IPS-20b (cell line): ENCODE results near the gene DPYD.

Experiments used
- H3K27ac ChIP-seq: one replicate; pipeline ENCODE4 v1.5.1; 2013; ENCODE audit warnings: low read length
- H3K27me3 ChIP-seq: 2 replicates; pipeline ENCODE4 v1.6.1; 2013; ENCODE audit warnings: mild to moderate bottlenecking, low read length, inconsistent platforms; ENCODE audit not compliant: insufficient read depth
- H3K36me3 ChIP-seq: 2 replicates; pipeline ENCODE4 v1.6.1; 2013; ENCODE audit warnings: low read depth, mild to moderate bottlenecking, inconsistent platforms, low read length, moderate library complexity; ENCODE audit not compliant: insufficient read depth
- H3K4me1 ChIP-seq: 2 replicates; pipeline ENCODE4 v1.6.1; 2013; ENCODE audit warnings: mild to moderate bottlenecking, control low read depth, inconsistent platforms, low read length, moderate library complexity; ENCODE audit not compliant: insufficient read depth
- H3K4me3 ChIP-seq: 2 replicates; pipeline ENCODE4 v1.5.1; 2013; ENCODE audit warnings: mild to moderate bottlenecking, low read length, inconsistent platforms
- H3K9ac ChIP-seq: 2 replicates; pipeline ENCODE4 v1.6.1; 2013; ENCODE audit warnings: low read depth, mild to moderate bottlenecking, inconsistent platforms, low read length, moderate library complexity
- H3K9me3 ChIP-seq: 2 replicates; pipeline ENCODE4 v1.6.1; 2013; ENCODE audit warnings: mild to moderate bottlenecking, low read depth, low read length, inconsistent platforms; ENCODE audit not compliant: insufficient read depth

Gene DPYD

DNA sequence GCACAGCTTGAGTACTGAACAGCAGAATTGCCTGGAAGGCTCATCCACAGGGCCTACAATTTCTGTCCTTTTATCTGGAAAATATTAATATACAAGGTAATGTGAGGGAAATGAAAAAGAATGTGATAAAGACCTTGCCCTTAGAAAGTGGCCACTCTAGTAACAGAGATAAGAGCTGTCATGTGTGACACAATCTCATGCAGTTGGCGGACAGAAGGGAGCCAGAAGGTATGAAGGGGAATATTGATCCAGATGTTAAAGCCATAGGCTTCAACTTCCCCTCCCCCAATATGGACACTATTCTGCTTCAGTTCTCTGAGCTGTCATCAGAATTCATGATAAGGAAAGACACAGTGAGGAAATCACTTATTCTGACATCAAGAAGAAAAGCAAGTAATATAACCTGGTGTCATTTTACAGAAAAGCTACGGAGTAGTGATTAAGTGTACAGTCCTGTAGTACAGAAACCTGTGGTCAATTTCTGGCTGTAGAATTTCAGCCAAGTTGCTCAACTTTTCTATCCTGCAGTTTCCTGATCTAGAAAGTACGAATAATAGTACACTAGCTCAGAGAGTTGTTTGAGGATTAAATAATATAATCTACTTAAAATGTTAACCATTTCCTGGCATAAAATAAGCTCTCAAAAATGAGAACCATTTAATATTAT, 572.1 kb downstream of the DPYD start:
- H3K27ac ChIP-seq: no peak overlapping the region

DNA sequence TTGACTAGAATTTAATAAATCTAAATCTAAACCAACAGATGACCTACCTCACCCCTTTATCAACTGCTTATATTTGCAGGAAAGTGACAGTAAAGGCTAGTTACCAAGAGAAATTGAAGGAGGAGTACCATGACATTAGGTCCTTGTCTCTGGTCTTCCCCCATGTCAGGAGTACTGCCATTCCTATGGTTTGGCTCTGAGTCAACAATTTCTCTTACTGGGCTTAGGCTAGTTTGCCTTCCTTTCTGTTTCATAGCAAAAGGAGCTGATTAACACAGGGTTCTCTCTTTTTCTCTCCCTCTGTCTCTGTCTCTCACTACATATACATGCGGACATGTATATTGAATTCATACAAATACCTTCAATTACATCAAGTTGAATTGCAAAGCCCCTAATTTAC, 579.9 kb downstream of the DPYD start:
- Histone ChIP-seq H3K4me3 (no peak overlapping the region), H3K9ac (no peak overlapping the region), H3K27me3 (no peaks in the 10 kb centered on the region), H3K36me3 (no peaks in the 10 kb centered on the region), H3K9me3 (no peaks in the 10 kb centered on the region), H3K4me1 (no peaks in the 10 kb centered on the region), H3K27ac (no peak overlapping the region)

More for the DNA sequence above, 572.1 kb downstream of the DPYD start:
- Histone ChIP-seq H3K4me3 (no peak overlapping the region), H3K4me1 (0 out of 2 replicates have a peak, but pooled peaks cover 3% of the 10 kb centered on the region), H3K36me3 (no peaks in the 10 kb centered on the region), H3K9ac (no peak overlapping the region), H3K27me3 (no peaks in the 10 kb centered on the region), H3K9me3 (no peaks in the 10 kb centered on the region)

DNA sequence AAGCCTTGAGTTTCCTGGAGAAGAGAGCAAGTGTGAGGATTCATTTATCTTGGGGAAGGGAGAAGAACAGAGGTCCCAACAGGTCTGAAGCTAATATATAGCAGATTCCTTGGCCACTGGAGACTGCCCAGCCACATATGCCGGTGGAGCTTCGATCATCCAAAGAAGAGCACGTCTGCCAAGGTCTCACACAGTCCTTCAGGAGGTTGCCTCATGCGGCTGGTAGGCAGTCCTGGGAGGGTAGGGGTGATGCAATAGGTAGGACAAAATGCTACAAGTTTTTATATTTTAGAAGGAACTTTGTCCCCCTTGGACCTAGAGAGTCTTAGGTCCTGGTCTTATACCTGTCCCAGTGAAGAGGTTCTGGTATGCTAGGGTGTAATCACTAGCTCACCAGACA, 582.5 kb downstream of the DPYD start:
- no peak overlapping the region for H3K27ac ChIP-seq
- H3K4me3 ChIP-seq: no peak overlapping the region
- H3K27me3 ChIP-seq: no peaks in the 10 kb centered on the region
- H3K36me3 ChIP-seq: no peaks in the 10 kb centered on the region
- H3K4me1 ChIP-seq: no peaks in the 10 kb centered on the region
- no peaks in the 10 kb centered on the region for H3K9me3 ChIP-seq
- H3K9ac ChIP-seq: no peak overlapping the region

DNA sequence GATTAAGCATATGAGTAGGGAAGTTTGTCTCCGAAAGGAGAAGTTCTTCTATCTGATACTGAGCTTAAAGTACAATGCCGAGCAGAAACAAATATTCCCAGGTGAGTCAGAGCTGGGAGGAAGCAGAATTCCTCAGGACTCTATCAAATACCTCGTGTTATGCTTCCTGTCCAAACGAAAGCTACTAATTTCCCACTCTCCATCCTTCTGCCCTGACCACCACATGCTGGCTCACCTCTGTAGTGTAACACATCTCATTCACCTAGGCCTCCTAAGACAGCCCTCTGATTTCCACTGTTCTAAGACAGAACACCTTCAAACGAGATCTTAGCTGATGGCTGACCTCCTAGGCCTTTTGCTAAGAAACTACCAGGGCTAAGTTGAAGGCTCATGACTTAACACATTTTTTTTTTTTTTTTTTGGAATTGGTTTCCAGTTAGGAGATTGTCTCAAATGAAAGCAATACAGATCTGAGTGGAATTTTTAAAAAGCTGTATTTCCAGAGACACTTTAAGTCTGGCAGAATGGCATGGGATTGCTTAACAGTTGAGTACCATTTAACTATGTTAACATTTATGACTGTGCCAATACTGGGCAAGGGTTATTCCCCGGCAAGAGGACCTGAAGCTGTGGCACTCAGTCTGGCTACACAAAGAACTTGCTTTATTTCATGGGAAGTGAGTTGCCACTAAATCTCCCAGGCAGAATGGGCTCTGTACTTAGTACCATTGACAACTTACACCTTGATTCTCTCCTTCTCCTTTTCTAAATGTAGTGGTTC, 583.4 kb downstream of the DPYD start:
- Histone ChIP-seq H3K27ac (no peak overlapping the region), H3K4me1 (no peaks in the 10 kb centered on the region), H3K9me3 (no peaks in the 10 kb centered on the region), H3K9ac (no peak overlapping the region), H3K36me3 (no peaks in the 10 kb centered on the region), H3K4me3 (no peak overlapping the region), H3K27me3 (no peaks in the 10 kb centered on the region)

- Histone ChIP-seq H3K9me3 (no peaks in the 10 kb centered on the region), H3K9ac (no peak overlapping the region), H3K27ac (no peak overlapping the region), H3K36me3 (no peaks in the 10 kb centered on the region), H3K4me3 (no peak overlapping the region), H3K27me3 (no peaks in the 10 kb centered on the region), H3K4me1 (no peaks in the 10 kb centered on the region)
These were observed 586.4 kb downstream of the DPYD start for GRCh38 chr1:97334454-97334853.

GRCh38 chr1:97332716-97333115, 588.1 kb downstream of the DPYD start:
- H3K27ac ChIP-seq: no peak overlapping the region
- no peaks in the 10 kb centered on the region for H3K4me1 ChIP-seq
- no peaks in the 10 kb centered on the region for H3K27me3 ChIP-seq
- H3K4me3 ChIP-seq: no peak overlapping the region
- H3K9ac ChIP-seq: no peak overlapping the region
- H3K36me3 ChIP-seq: no peaks in the 10 kb centered on the region
- H3K9me3 ChIP-seq: no peaks in the 10 kb centered on the region

DNA sequence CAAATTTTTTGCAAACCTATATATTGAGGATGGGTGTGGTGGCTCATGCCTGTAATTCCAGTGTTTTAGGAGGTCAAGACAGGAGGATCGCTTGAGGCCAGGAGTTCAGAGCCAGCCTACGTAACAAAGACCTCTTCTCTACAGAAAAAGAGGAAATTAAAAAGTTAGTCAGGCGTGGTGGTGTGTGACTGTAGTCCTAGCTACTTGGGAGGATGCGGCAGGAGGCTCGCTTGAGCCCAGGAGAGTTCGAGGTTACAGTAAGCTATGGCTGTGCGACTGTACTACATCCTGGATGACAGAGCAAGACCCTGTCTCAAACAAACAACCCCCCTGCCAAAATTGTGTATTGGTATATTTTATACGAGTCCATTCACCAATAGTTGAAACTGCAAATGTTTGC, 589.7 kb downstream of the DPYD start:
- no peaks in the 10 kb centered on the region for H3K27me3 ChIP-seq
- H3K4me3 ChIP-seq: no peak overlapping the region
- no peaks in the 10 kb centered on the region for H3K4me1 ChIP-seq
- no peaks in the 10 kb centered on the region for H3K9me3 ChIP-seq
- no peaks in the 10 kb centered on the region for H3K36me3 ChIP-seq
- no peak overlapping the region for H3K27ac ChIP-seq
- H3K9ac ChIP-seq: no peak overlapping the region

- Histone ChIP-seq H3K4me3 (no peak overlapping the region), H3K36me3 (no peaks in the 10 kb centered on the region), H3K9me3 (no peaks in the 10 kb centered on the region), H3K27ac (no peak overlapping the region), H3K9ac (no peak overlapping the region), H3K4me1 (no peaks in the 10 kb centered on the region), H3K27me3 (no peaks in the 10 kb centered on the region)
These were observed 606.1 kb downstream of the DPYD start for GRCh38 chr1:97314685-97315084.

DNA sequence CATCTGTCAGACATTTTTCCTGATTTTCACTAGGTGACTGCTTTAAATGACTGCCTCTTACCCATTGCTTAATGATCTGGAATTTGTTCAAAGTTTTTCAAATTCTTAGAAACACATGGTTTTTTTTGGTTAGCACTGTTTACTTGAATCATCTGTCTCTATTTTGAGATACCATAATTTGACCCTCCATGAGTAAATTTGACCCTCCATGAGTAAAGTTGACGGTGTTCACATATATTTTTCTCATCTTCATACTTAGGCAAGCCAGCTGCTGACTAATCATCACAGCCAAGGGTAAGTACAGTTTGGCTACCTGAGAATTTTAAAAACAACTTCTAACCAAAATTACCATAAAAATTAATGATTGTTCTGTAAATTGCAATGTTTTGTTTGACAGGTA, 612.7 kb downstream of the DPYD start:
- H3K27me3 ChIP-seq: no peaks in the 10 kb centered on the region
- H3K9ac ChIP-seq: no peak overlapping the region
- no peak overlapping the region for H3K4me3 ChIP-seq
- no peaks in the 10 kb centered on the region for H3K9me3 ChIP-seq
- no peak overlapping the region for H3K27ac ChIP-seq
- no peaks in the 10 kb centered on the region for H3K36me3 ChIP-seq
- no peaks in the 10 kb centered on the region for H3K4me1 ChIP-seq

DNA sequence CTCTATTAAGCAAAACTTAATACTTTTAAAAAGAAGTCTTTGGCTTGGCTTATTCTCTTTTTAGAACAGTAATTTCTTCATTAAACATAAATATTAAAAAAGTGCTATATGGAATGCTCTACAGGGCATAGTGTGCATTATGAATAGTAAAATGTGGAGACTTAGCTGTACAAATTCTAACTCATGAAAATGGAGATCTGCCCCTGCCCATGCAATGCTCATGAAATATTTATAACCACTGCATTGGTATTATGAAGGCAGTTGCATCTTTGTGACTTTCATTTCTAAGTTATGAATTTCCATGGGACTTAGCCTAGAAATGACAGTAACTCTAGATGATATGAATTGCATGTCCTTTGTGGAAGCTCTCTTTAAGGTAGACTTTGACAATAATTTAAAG, 613.3 kb downstream of the DPYD start:
- Histone ChIP-seq H3K4me1 (no peaks in the 10 kb centered on the region), H3K9ac (no peak overlapping the region), H3K27me3 (no peaks in the 10 kb centered on the region), H3K27ac (no peak overlapping the region), H3K4me3 (no peak overlapping the region), H3K36me3 (no peaks in the 10 kb centered on the region), H3K9me3 (no peaks in the 10 kb centered on the region)

GRCh38 chr1:97307151-97307550, 613.7 kb downstream of the DPYD start:
- Histone ChIP-seq H3K27ac (no peak overlapping the region), H3K27me3 (no peaks in the 10 kb centered on the region), H3K9me3 (no peaks in the 10 kb centered on the region), H3K4me1 (no peaks in the 10 kb centered on the region), H3K36me3 (no peaks in the 10 kb centered on the region), H3K4me3 (no peak overlapping the region), H3K9ac (no peak overlapping the region)

DNA sequence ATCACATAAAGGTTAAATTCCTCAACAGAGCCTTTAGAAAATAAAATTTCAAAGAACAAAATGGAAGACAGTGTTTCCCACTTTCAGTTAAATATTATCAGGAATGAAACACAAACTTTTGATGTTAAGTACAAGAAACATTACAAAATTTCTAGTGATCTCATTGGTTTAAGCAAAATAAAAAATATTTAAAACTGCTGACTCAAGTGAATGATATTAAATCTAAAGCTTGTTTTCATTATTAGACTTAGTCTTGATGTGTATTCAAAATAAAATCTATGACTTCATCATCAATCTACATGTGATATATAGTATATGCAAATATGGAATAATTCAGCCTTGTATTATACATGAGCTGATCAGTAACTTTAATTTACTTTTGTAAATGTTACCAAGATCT, 614.3 kb downstream of the DPYD start:
- Histone ChIP-seq H3K9ac (no peak overlapping the region), H3K4me1 (no peaks in the 10 kb centered on the region), H3K4me3 (no peak overlapping the region), H3K27ac (no peak overlapping the region), H3K36me3 (no peaks in the 10 kb centered on the region), H3K9me3 (no peaks in the 10 kb centered on the region), H3K27me3 (no peaks in the 10 kb centered on the region)
